Loucy (cell line): ENCODE results near the gene LAMB1.

Experiments
- H2AFZ ChIP-seq: fragments of 200-600 bp; sonication (generic); 2 replicates; pipeline ENCODE4 v1.6.0; 2016; ENCODE audit warnings: antibody characterized with exemption, mild to moderate bottlenecking, low read length, moderate library complexity
- H3F3A ChIP-seq: fragments of 200-600 bp; 2 replicates; pipeline ENCODE4 v1.6.0; 2016; ENCODE audit warnings: antibody characterized with exemption, low read depth, mild to moderate bottlenecking
- H3K27me3 ChIP-seq: fragments of 200-600 bp; sonication (generic); 2 replicates; pipeline ENCODE4 v1.6.1; 2014; ENCODE audit warnings: low read length, mild to moderate bottlenecking; ENCODE audit not compliant: insufficient read depth, poor library complexity, severe bottlenecking
- H3K36me3 ChIP-seq: fragments of 200-600 bp; sonication (generic); 2 replicates; pipeline ENCODE4 v1.6.1; 2016; ENCODE audit warnings: low read length; ENCODE audit not compliant: insufficient read depth
- H3K4me1 ChIP-seq: fragments of 200-600 bp; sonication (generic); 2 replicates; pipeline ENCODE4 v1.5.1; 2014; ENCODE audit warnings: low read length, mild to moderate bottlenecking; ENCODE audit not compliant: insufficient read depth, poor library complexity, severe bottlenecking
- H3K4me2 ChIP-seq: fragments of 200-600 bp; sonication (generic); 2 replicates; pipeline ENCODE4 v1.6.0; 2014; ENCODE audit warnings: antibody characterized with exemption, low read length, low read depth, mild to moderate bottlenecking; ENCODE audit not compliant: poor library complexity, severe bottlenecking
- H3K4me3 ChIP-seq: fragments of 200-600 bp; sonication (generic); 2 replicates; pipeline ENCODE4 v1.5.1; 2014; ENCODE audit warnings: low read length, mild to moderate bottlenecking, mixed read lengths; ENCODE audit not compliant: poor library complexity, severe bottlenecking
- H3K79me2 ChIP-seq: fragments of 200-600 bp; sonication (generic); 2 replicates; pipeline ENCODE4 v1.6.1; 2014; ENCODE audit warnings: low read length; ENCODE audit not compliant: insufficient read depth
- H3K9ac ChIP-seq: fragments of 200-600 bp; sonication (generic); 2 replicates; pipeline ENCODE4 v1.6.0; 2014; ENCODE audit warnings: mild to moderate bottlenecking, low read depth, low read length, moderate library complexity; ENCODE audit not compliant: poor library complexity, severe bottlenecking
- H3K9me2 ChIP-seq: fragments of 200-600 bp; sonication (generic); replicated peaks from 2 replicates; pipeline ENCODE4 v1.6.1; 2016; ENCODE audit warnings: low read depth, low read length, mixed read lengths
- H3K9me3 ChIP-seq: fragments of 200-600 bp; sonication (generic); 2 replicates; pipeline ENCODE4 v1.6.1; 2014; ENCODE audit warnings: mild to moderate bottlenecking, antibody characterized with exemption, low read length, low read depth; ENCODE audit not compliant: insufficient read depth
- H4K20me1 ChIP-seq: fragments of 200-600 bp; sonication (generic); 2 replicates; pipeline ENCODE4 v1.6.0; 2014; ENCODE audit warnings: antibody characterized with exemption, low read length, mild to moderate bottlenecking; ENCODE audit not compliant: insufficient read depth, poor library complexity, severe bottlenecking
- CTCF ChIP-seq: fragments of 200-600 bp; sonication (generic); conservative IDR thresholded peaks from 2 replicates; pipeline ENCODE4 v1.5.1; 2014; ENCODE audit warnings: mild to moderate bottlenecking, antibody characterized with exemption, low read length
- EZH2phosphoT487 ChIP-seq: fragments of 200-600 bp; IDR thresholded peaks from 2 replicates; pipeline ENCODE4 v1.6.1; 2018; ENCODE audit warnings: antibody characterized with exemption, mild to moderate bottlenecking, moderate library complexity, borderline replicate concordance

LAMB1 gene

GRCh38 chr7:107940951-107941350 is 62.0 kb downstream of the LAMB1 start:
- H3K36me3 ChIP-seq = no peaks in the 10 kb centered on the region
- no peaks in the 10 kb centered on the region for H3F3A ChIP-seq
- no peak overlapping the region for H3K4me3 ChIP-seq
- no peaks in the 10 kb centered on the region for H3K9me2 ChIP-seq
- H3K9me3 ChIP-seq = no peaks in the 10 kb centered on the region
- TF ChIP-seq EZH2phosphoT487 = no peak
- no peak overlapping the region for H2AFZ ChIP-seq
- H4K20me1 ChIP-seq = no peaks in the 10 kb centered on the region
- no peaks in the 10 kb centered on the region for H3K27me3 ChIP-seq
- H3K4me1 ChIP-seq = no peaks in the 10 kb centered on the region
- H3K4me2 ChIP-seq = no peak overlapping the region
- no peak overlapping the region for H3K9ac ChIP-seq
- H3K79me2 ChIP-seq = no peaks in the 10 kb centered on the region

- TF ChIP-seq CTCF = no peak
- TF ChIP-seq EZH2phosphoT487 = no peak
- H3K27me3 ChIP-seq = no peaks in the 10 kb centered on the region
- H3K4me2 ChIP-seq = no peak overlapping the region
- H3K4me1 ChIP-seq = no peaks in the 10 kb centered on the region
- H3K4me3 ChIP-seq = no peak overlapping the region
- H4K20me1 ChIP-seq = no peaks in the 10 kb centered on the region
- H3K36me3 ChIP-seq = no peaks in the 10 kb centered on the region
- H3K9ac ChIP-seq = no peak overlapping the region
- no peaks in the 10 kb centered on the region for H3F3A ChIP-seq
- H2AFZ ChIP-seq = no peak overlapping the region
- H3K9me3 ChIP-seq = no peaks in the 10 kb centered on the region
- no peaks in the 10 kb centered on the region for H3K9me2 ChIP-seq
- H3K79me2 ChIP-seq = no peaks in the 10 kb centered on the region
These were observed 63.1 kb downstream of the LAMB1 start for GRCh38 chr7:107939573-107940489.

GRCh38 chr7:107938456-107939250 is 64.3 kb downstream of the LAMB1 start:
- H3K4me1 ChIP-seq = no peaks in the 10 kb centered on the region
- no peaks in the 10 kb centered on the region for H3K9me3 ChIP-seq
- no peak overlapping the region for H3K9ac ChIP-seq
- H3K9me2 ChIP-seq = no peaks in the 10 kb centered on the region
- H3K36me3 ChIP-seq = no peaks in the 10 kb centered on the region
- no peaks in the 10 kb centered on the region for H3K27me3 ChIP-seq
- H4K20me1 ChIP-seq = no peaks in the 10 kb centered on the region
- no peak overlapping the region for H3K4me3 ChIP-seq
- no peaks in the 10 kb centered on the region for H3F3A ChIP-seq
- no peak overlapping the region for H2AFZ ChIP-seq
- TF ChIP-seq EZH2phosphoT487 (no peak), CTCF (no peak)
- H3K4me2 ChIP-seq = no peak overlapping the region
- H3K79me2 ChIP-seq = no peaks in the 10 kb centered on the region
